Activated CD8-positive, alpha-beta memory T cell treated with anti-CD3 and anti-CD28 coated beads, Interleukin-2, amount 50 U/mL, for 24 hours (primary cell): ENCODE data around the gene DCAF15.
A peak's percentile ranks its signal among the peaks of the same experiment; 100 is the strongest.
"Not testable (repeated sequence)": the region's sequence is repeated elsewhere in the genome, so short reads cannot be mapped to it uniquely, and the experiment has no call there.

ENCODE experiments used
- DNase-seq: peaks from one replicate; pipeline ENCODE4 v3.0.0-alpha.2; 2020; ENCODE audit errors: extremely low read depth

DCAF15 gene

GRCh38 chr19:13952154-13952930 lies at the start of gene DCAF15:
DCAF15 (plus strand) TSS chr19:13952509; CDS start chr19:13952513, 4 bp downstream.
- DNase-seq: peak; percentile 97

DNA sequence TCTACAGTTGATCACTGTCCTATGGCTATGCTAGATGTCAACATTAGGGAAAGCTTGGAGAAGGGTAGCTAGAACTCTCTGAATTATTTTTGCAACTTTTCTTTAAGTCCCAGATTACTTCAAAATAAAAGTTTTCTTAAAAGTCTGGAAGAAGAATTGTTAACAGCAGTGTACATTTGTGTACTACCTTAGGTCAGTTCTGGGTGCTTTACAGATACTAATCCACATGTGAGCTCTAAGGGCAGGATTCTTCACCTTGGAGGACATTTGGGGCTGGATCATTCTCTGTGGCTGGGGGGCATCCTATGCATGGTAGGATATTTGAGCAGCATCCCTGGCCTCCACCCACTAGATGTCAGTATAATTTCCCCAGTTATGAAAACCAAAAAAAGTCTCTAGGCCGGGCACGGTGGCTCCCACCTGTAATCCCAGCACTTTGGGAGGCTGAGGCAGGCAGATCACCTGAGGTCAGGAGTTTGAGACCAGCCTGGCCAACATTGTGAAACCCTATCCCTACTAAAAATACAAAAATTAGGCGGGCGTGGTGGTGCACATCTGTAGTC lies 49.2 kb upstream of the DCAF15 start:
- DNase-seq: no peak

DNA sequence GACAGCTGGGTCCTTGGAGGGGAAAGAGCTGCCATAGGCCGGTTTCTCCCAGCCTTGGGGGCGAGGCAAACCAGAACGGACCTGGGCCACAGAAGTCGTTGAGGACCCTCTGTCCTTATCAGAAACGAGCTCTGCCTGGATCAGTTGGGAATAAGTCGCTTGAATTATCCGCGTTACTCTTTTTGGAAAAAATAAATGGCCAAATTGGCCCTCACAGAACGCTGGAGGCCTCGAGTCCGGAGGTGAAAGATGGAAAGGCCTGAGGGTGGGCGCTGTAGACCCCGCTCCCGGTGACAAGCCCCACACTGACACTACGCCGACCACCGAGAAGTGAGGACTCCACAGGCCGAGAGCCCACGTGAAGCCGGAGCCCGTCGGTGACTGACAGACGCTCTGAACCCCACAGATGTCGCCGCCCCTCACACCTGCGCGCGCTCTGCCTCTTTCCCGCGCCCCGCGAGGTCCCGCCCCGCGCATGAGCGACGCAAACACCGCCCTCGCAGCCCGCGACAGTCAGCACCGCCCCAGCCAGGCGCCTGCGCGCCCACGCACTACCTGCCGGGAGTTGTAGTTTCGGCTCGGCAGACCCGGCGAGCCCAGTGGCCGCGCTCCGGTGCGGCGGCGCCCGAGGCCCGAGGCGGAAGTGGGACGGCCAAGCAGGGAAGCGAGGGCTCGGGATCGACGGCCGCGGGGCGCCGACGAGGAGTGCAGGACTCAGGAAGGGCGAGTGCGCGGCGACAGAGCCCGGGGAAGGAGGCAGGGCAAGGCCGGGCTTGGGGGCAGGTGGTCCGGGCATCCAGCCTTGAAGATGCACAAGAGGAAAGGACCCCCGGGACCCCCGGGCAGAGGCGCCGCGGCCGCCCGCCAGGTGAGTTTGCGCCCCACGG lies 46.4 kb upstream of the DCAF15 start, which contains the start of the genes BRME1 and CC2D1A:
Gene BRME1 (minus strand): TSS at position 484 of the 887 bp plus-strand sequence. CDS start 1,225 bp downstream, outside the sequence.
Gene CC2D1A (plus strand): TSS at position 568 of the 887 bp plus-strand sequence. CDS start 241 bp downstream, at position 809.
- peak; percentile 86 for DNase-seq

DNA sequence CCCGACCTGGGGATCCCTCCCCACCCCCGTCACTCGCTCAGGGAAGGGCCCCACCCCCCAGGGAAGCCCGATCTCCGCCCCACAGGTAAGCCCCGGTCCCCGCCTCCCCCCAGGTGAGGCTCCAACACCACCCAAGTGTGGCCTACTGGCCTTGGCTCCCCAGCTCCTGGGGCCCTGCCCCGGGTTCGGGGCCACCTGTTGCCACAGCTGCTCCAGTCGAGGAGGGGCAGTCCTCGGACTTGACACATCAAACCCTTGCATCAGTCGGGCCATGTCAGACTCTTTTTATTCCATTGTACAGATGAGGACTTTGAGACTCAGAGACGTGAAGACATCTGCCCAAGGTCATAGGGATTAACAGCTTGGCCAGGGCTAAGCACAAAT lies 45.8 kb upstream of the DCAF15 start:
- DNase-seq: no peak

DNA sequence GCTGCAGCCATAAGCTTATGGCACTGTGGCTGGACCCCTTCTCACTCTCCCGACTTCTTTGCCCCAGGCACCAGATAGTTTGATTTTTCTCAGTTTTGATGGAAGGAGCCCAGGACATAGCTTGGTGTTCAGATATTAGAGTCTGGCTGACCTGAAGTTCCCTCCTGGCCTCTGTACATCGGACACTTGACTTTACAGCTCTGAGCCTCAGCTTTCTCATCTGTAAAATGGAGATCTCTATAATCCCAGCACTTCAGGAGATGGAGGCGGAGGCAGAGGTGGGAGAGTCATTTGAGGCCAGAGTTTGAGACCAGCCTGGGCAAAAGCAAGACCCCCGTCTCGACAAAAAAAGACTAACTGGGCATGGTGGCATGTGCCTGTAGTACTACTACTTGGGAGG lies 45.4 kb upstream of the DCAF15 start:
- no peak for DNase-seq

DNA sequence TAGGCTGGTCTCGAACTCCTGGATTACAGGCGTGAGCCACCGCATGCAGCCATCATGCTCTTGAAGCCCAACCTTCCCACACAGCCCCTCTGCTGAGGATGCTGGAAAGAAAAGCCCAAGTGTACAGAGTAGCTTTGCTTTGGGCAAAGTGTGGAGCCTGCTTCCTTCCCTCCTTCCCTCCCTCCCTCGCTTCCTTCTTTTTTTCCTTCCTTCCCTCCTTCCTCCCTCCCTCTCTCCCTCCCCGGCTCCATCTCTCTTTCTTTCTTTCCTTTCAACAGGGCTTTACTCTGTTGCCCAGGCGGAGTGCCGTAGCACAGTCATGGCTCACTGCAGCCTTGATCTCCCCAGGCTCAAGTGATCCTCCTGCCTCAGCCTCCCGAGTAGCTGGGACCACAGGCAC lies 43.6 kb upstream of the DCAF15 start:
- no peak for DNase-seq

DNA sequence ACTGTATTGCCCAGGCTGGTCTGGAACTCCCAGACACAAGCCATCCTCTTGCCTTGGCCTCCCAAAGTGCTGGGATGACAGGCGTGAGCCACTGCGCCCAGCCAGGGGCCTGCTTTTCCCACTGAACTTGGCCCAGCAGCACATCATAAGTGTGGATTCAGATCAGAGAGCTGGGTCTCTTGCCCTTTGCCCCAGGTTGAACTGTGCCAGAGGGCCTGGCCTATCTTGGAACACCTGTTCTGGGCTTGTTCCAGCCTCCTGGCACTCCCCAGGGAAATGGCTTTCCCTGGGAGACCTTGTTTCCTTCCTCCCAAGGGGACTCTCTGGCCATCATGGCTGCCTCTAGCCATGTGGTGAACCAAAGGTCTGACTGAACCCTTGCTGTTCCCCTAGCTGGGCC lies 42.9 kb upstream of the DCAF15 start:
- no peak for DNase-seq

DNA sequence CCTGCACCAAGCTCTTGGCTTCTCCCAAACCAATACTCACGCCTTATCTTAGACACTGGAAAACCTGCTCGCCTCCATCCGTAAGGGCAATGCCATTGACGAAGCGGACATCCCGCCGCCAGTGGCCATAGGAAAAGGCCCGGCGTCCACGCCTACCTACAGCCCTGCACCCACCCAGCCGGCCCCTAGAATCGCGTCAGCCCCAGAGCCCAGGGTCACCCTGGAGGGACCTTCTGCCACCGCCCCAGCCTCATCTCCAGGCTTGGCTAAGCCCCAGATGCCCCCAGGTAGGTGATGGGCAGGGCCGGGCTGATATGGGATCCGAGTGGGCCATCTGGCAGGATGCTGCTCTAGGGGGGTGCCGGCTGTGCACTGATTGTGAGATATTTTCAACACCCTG lies 39.0 kb upstream of the DCAF15 start:
- no peak for DNase-seq

- DNase-seq: no peak
Observed at GRCh38 chr19:13914777-13915176, 37.5 kb upstream of the DCAF15 start.

- DNase-seq: no peak
Observed at GRCh38 chr19:13917888-13918406, 34.4 kb upstream of the DCAF15 start.

DNA sequence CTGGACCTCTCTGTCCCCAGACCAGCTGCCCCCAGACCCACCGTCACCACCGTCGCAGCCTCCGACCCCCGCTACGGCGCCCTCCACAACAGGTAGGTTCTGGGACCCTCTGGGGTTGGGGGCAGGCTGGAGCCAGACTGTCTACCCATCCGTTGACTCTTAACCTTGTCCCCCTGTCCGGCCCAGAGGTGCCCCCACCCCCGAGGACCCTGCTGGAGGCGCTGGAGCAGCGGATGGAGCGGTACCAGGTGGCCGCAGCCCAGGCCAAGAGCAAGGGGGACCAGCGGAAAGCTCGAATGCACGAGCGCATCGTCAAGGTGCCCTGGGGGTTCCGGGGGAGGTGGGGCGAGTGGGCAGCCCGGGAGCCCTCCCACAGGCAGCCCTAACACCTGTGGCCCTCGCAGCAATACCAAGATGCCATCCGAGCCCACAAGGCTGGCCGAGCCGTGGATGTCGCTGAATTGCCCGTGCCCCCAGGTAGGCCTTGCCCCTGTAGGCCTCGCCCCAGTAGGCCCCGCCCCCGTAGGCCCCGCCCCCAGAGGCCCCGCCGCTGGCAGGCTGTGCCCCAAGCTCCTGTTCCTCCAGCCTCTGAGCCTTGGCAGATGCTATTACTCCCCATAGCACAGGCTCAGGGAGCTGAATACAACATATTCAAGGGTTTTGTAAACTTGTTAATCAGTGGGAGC lies 33.4 kb upstream of the DCAF15 start:
- no peak for DNase-seq

DNA sequence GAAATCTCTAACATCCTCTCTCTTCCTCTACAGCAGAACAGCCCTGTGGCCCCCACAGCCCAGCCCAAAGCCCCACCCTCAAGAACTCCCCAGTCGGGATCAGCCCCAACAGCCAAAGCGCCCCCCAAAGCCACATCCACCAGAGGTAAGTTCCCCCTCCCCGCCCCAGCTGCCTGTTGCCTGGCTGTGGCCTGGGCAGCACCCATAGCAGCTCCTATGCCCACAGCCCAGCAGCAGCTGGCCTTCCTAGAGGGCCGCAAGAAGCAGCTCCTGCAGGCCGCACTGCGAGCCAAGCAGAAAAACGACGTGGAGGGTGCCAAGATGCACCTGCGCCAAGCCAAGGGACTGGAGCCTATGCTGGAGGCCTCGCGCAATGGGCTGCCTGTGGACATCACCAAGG lies 31.8 kb upstream of the DCAF15 start:
- no peak for DNase-seq

GRCh38 chr19:13920940-13921747 lies 31.2 kb upstream of the DCAF15 start:
- DNase-seq: no peak

DNA sequence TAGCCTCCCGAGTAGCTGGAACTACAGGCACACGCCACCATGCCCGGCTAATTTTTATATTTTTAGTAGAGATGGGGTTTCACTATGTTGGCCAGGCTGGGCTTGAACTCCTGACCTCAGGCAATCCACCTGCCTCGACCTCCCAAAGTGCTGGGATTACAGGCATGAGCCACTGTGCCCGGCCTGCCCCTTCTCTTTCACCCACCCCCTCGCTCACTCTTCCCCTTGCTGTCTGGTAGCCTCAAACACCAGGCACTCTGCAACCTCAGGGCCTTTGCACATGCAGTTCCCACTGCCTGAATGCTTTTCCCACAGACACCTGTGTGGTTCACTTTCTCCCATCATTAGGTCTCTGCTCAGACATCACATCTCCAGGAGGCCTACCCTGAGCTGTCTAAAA lies 30.2 kb upstream of the DCAF15 start:
- not testable (repeated sequence) for DNase-seq

- DNase-seq: no peak
Observed at GRCh38 chr19:13923194-13923987, 28.9 kb upstream of the DCAF15 start.

GRCh38 chr19:13926010-13926409 lies 26.3 kb upstream of the DCAF15 start:
- DNase-seq: no peak

DNA sequence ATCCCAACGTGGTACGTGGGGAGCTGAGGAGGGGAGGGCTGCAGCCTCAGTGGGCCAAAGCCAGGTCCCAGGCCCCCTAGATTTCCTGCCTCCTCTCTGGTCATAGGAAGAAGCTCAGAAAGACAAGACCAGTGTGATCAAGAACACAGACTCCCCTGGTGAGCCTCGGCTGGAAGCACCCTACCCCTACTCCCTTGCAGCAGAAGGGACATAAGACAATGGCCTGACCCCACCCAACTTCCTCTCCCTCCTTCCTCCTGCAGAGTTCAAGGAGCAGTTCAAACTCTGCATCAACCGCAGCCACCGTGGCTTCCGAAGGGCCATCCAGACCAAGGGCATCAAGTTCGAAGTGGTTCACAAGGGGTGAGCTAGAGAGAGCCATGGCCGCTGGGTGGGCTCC lies 25.6 kb upstream of the DCAF15 start:
- no peak for DNase-seq

- DNase-seq: no peak
Observed at GRCh38 chr19:13929340-13929739, 23.0 kb upstream of the DCAF15 start.

DNA sequence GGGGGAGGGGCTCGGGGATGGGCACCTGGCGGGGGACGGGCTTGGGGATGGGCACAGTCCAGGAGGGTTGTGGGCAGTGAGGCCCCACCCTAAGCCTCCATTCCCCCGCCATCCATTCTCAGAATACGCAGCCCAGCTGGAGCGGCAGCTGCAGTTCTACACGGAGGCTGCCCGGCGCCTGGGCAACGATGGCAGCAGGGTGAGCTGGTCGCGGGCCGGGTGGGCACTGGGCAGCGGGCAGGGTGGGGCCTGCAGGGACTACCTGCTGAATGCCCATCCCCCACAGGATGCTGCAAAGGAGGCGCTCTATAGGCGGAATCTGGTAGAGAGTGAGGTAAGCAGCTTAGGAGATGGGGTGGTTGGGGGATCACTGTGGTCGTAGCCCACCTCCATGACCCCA lies 22.4 kb upstream of the DCAF15 start:
- DNase-seq: no peak

DNA sequence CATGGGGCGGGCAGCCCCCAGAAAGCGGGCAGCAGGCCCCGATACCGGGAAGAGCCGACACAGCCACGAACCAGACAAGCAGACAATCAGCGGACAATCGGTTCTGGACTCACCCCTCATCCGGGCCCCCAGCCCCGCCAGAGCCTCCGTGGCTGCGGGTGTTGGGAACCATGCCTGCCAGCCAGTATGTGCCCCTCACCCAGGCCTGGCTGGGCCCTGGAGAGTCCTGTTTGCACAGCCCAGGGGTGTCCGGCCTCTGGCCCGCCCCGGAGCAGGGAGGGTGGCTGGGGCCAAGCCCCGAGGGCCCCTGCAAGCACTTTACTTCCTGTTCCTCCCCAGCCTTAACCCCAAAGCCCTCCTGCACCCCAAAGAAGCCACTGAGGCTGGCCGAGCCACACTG lies 21.9 kb upstream of the DCAF15 start:
- no peak for DNase-seq
